K562 (cell line): ENCODE measurements around the gene ARAP1. TPM values are rescaled to one million over a fixed set of nuclear protein-coding genes. Genes with fewer than 3 reads are reported as not detected.

Source experiments
- ATAC-seq: fragments of 200-7000 bp; cut with Tn5 transposase; 3 replicates; pipeline ENCODE4 v1.9.1; 2020; ENCODE audit warnings: moderate library complexity
- BruUV-seq: library from RNA; stranded (reverse); fragments of 400-500 nt; replicated peaks from 2 replicates; lab custom pipeline; 2021; lab: Mats Ljungman, UMichigan
- CTCF ChIA-PET: fragments of 300-600 bp; formaldehyde crosslinking; extraction: SDS; loops from one replicate; lab custom pipeline; 2021; ENCODE audit warnings: low intra/inter-chr PET ratio; lab: Yijun Ruan, JAX
- POLR2A ChIA-PET: fragments of 300-600, 350-650 bp; sonication (Branson Sonifier 250); formaldehyde crosslinking; extraction: SDS; loops from one replicate; lab custom pipeline; 2021; ENCODE audit warnings: antibody characterized with exemption, inconsistent platforms; lab: Yijun Ruan, JAX
- DNase-seq, 4 experiments: peaks; one replicate each; pipeline versions ENCODE4 v3.0.0 to v3.0.0-alpha.2; 2011 to 2018; ENCODE audit warnings: low spot score in 3 of 4, mixed read lengths in 3 of 4; ENCODE audit errors: extremely low read depth in 1 of 4
- FAIRE-seq: peaks from 2 replicates; lab custom pipeline; 2011; peaks lifted over from hg19 to GRCh38; lab: Jason Lieb, UNC
- H2AFZ ChIP-seq: 2 replicates; pipeline ENCODE4 v1.6.0; 2011; ENCODE audit warnings: low read depth, low read length, control low read depth, inconsistent platforms
- H3K27ac ChIP-seq: fragments of 200-600 bp; 3 replicates; pipeline ENCODE4 v1.8.0; 2011; ENCODE audit warnings: low read depth, mild to moderate bottlenecking, control low read depth, inconsistent platforms, low read length, moderate library complexity, mixed read lengths; ENCODE audit errors: extremely low read depth
- H3K27me3 ChIP-seq, 2 experiments: fragments of 300-600 bp in 1 of 2; 2 replicates in 1 of 2; 3 replicates in 1 of 2; pipeline versions ENCODE4 v1.6.0 to v1.8.0; 2011; ENCODE audit warnings: inconsistent platforms in 2 of 2, low read length in 2 of 2, mild to moderate bottlenecking in 1 of 2, mixed read lengths in 1 of 2, moderate library complexity in 1 of 2; ENCODE audit not compliant: control insufficient read depth in 2 of 2, insufficient read depth in 2 of 2
- H3K36me3 ChIP-seq: fragments of 300-600 bp; 3 replicates; pipeline ENCODE4 v1.8.0; 2011; ENCODE audit warnings: mild to moderate bottlenecking, low read length, inconsistent platforms; ENCODE audit not compliant: control insufficient read depth, insufficient read depth
- H3K4me1 ChIP-seq, 2 experiments: fragments of 200-600 bp in 1 of 2; replicated peaks in 1 of 2; 2 replicates in 1 of 2; 3 replicates in 1 of 2; pipeline versions ENCODE4 v1.5.1 to v1.8.0; 2011; ENCODE audit warnings: inconsistent platforms in 2 of 2, low read length in 2 of 2, mild to moderate bottlenecking in 1 of 2, mixed read lengths in 1 of 2, moderate library complexity in 1 of 2; ENCODE audit not compliant: control insufficient read depth in 2 of 2, insufficient read depth in 2 of 2
- H3K4me2 ChIP-seq: 2 replicates; pipeline ENCODE4 v1.6.1; 2011; ENCODE audit warnings: low read length, control low read depth, inconsistent platforms, mixed read lengths; ENCODE audit not compliant: insufficient read depth
- H3K4me3 ChIP-seq: fragments of 200-600 bp; sonication (generic), shearing (Covaris generic); 2 replicates; pipeline ENCODE4 v1.5.1; 2016; ENCODE audit warnings: control low read depth, inconsistent platforms
- H3K79me2 ChIP-seq: fragments of 200-600 bp; 3 replicates; pipeline ENCODE4 v1.8.0; 2011; ENCODE audit warnings: low read length, inconsistent platforms; ENCODE audit not compliant: control insufficient read depth, insufficient read depth
- H3K9ac ChIP-seq, 2 experiments: 2 replicates each; pipeline versions ENCODE4 v1.6.0 to v1.6.1; 2011; ENCODE audit warnings: low read depth in 2 of 2, low read length in 2 of 2, control low read depth in 1 of 2, inconsistent platforms in 1 of 2, mild to moderate bottlenecking in 1 of 2, mixed read lengths in 1 of 2; ENCODE audit not compliant: insufficient read depth in 1 of 2
- H3K9me1 ChIP-seq: one replicate; pipeline ENCODE4 v1.6.0; 2011; ENCODE audit warnings: inconsistent platforms, mild to moderate bottlenecking, low read length, moderate library complexity; ENCODE audit not compliant: control insufficient read depth, insufficient read depth
- H3K9me3 ChIP-seq: replicated peaks from 2 replicates; pipeline ENCODE4 v1.5.1; 2011; ENCODE audit warnings: low read depth, low read length, inconsistent platforms; ENCODE audit not compliant: control insufficient read depth, insufficient read depth
- H4K20me1 ChIP-seq: replicated peaks from 2 replicates; pipeline ENCODE4 v1.6.1; 2011; ENCODE audit warnings: low read length, inconsistent platforms, mixed read lengths; ENCODE audit not compliant: control insufficient read depth, insufficient read depth
- POLR2G ChIP-seq: fragments of 200-400 bp; formaldehyde crosslinking; IDR thresholded peaks from 2 replicates; pipeline ENCODE4 v1.6.1; 2017; ENCODE audit warnings: low read depth, mild to moderate bottlenecking, antibody characterized with exemption, low read length, moderate library complexity
- SIN3B ChIP-seq: fragments of 450-650 bp; IDR thresholded peaks from 2 replicates; pipeline ENCODE4 v1.6.1; 2017; ENCODE audit warnings: low read depth, mild to moderate bottlenecking, moderate library complexity
- ZNF197 ChIP-seq: fragments of 200-800 bp; sonication (Bioruptor generic); IDR thresholded peaks from 2 replicates; pipeline ENCODE4 v1.6.1; 2016; ENCODE audit warnings: low read depth, missing genetic modification characterization, missing compliant biosample characterization
- WGBS: fragments of 100-300 bp; shearing (Covaris generic); methylation state at CpG from one replicate; pipeline ENCODE4 v1.1.6; 2016; ENCODE audit warnings: low coverage, mixed read lengths; ENCODE audit not compliant: insufficient coverage; ENCODE audit errors: missing lambda C conversion rate; 5-methylcytosine and 5-hydroxymethylcytosine counted together
- in situ Hi-C: fragments of 300-500 bp; cut with MboI; formaldehyde crosslinking; loops from 4 replicates; pipeline ENCODE4 v1.15.0; 2018; ENCODE audit warnings: inconsistent platforms, mixed read lengths
- intact Hi-C: fragments of 100-400 bp; cut with micrococcal nuclease; formaldehyde crosslinking; loops from 2 replicates; pipeline ENCODE4 v1.14.2; 2022
- polyA plus RNA-seq, 8 experiments: library from polyadenylated mRNA; depleted of rRNA in 4 of 8; stranded (reverse) in 5 of 8; unstranded in 3 of 8; fragments of >200 nt; fragmentation: Nextera tagmentation in 2 of 8; fragmentation: Illumina TruSeq in 1 of 8; extraction: Ambion mirVana in 2 of 8; extraction: Trizol in 1 of 8; gene quantifications; 2 replicates each; pipeline versions ENCODE4 v1.2.1 to v1.2.3, GENCODE V29; 2011 to 2014; ENCODE audit warnings: inconsistent platforms in 1 of 8, missing spikeins in 1 of 8
- total RNA-seq, 7 experiments: library from RNA; depleted of rRNA in 6 of 7; stranded (reverse); fragments of >200 nt in 6 of 7; fragmentation: Illumina TruSeq in 2 of 7; extraction: Trizol in 2 of 7; gene quantifications; 2 replicates each; pipeline versions ENCODE4 v1.2.1 to v1.2.3, GENCODE V29; 2011 to 2021; ENCODE audit warnings: low replicate concordance in 1 of 7

Gene ARAP1
- total and polyA plus RNA-seq, 9 of the 15 experiments (the other 6 are each of a cell fraction or from before 2014, with no cell fraction given): 0.23 to 67.0 (median 24.6) TPM

DNA sequence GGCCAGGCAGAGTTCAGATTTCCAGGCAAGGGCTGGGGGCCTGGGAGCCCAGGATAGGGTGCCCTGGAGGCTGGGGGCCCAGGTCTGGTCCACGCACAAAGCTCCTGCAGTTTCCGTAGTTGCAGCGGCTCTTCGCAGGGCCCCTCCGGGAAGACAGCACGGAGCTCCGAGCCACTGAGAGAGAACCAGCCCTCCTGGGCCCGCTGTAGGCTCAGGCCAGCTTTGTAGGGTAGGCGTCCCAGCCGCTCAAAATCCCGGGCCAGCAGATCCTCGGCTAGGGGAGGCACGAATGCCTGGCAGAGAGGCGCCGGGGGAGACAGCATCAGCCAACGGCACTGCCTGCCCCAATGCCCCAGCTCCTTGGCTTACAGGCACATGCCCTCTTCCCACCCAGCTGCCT is 54.4 kb downstream of the ARAP1 start:
- Histone ChIP-seq H3K27me3 (no peaks in the 10 kb centered on the region), H3K9me1 (peaks cover 15% of the 10 kb centered on the region), H3K4me3 (no peak overlapping the region), H3K9ac (peak overlapping the region in 1 of 2 experiments; percentile 32; a peak in 1 of 4 replicates), H2AFZ (no peak overlapping the region), H3K4me2 (no peak overlapping the region), H3K79me2 (no peaks in the 10 kb centered on the region; the same call in 2 of the 3 replicates), H3K36me3 (peaks cover 90% of the 10 kb centered on the region; the same call in 2 of the 3 replicates), H3K9me3 (no peaks in the 10 kb centered on the region), H3K4me1 (peaks cover 8 to 27% of the 10 kb centered on the region in 2 experiments; a peak in 4 of 5 replicates), H4K20me1 (peaks cover 3% of the 10 kb centered on the region; the same call in 1 of the 2 replicates), H3K27ac (no peak overlapping the region)
- no peak for ATAC-seq
- ChIA-PET CTCF (no interaction called here), POLR2A (interaction anchor here (0.6 to 1.4 kb wide), 5 partner anchors 9 to 278 kb away, joined by 3 to 4 read pairs (median 3); no protein-coding TSS in a partner anchor)
- intact Hi-C loops (no loop called here), in situ Hi-C loops (no loop called here)
- BruUV-seq: no TSS peak
- TF ChIP-seq ZNF197 (CRISPR knock-in tag) (no peak), SIN3B (no peak), POLR2G (peak; percentile 18; the same call in 1 of the 2 replicates)
- DNase-seq: no peak
- 83% methylated on average over 12 of the region's 16 CpGs for WGBS
- FAIRE-seq: no peak
